Measurements from ENCODE around the gene SLC7A6OS.

Gene SLC7A6OS

GRCh38 chr16:68264128-68265077 is 46.3 kb downstream of the SLC7A6OS start, which contains the start of gene SLC7A6:
SLC7A6 (plus strand) TSS chr16:68264526; CDS start chr16:68274727, 10,201 bp downstream.
- peak within 1 kb of the TSS; percentile 76 for H3K27ac ChIP-seq
- TF ChIP-seq, protein P1, sequence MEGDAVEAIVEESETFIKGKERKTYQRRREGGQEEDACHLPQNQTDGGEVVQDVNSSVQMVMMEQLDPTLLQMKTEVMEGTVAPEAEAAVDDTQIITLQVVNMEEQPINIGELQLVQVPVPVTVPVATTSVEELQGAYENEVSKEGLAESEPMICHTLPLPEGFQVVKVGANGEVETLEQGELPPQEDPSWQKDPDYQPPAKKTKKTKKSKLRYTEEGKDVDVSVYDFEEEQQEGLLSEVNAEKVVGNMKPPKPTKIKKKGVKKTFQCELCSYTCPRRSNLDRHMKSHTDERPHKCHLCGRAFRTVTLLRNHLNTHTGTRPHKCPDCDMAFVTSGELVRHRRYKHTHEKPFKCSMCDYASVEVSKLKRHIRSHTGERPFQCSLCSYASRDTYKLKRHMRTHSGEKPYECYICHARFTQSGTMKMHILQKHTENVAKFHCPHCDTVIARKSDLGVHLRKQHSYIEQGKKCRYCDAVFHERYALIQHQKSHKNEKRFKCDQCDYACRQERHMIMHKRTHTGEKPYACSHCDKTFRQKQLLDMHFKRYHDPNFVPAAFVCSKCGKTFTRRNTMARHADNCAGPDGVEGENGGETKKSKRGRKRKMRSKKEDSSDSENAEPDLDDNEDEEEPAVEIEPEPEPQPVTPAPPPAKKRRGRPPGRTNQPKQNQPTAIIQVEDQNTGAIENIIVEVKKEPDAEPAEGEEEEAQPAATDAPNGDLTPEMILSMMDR (conservative IDR thresholded peaks at IDR 0.05) = peak; percentile 54

DNA sequence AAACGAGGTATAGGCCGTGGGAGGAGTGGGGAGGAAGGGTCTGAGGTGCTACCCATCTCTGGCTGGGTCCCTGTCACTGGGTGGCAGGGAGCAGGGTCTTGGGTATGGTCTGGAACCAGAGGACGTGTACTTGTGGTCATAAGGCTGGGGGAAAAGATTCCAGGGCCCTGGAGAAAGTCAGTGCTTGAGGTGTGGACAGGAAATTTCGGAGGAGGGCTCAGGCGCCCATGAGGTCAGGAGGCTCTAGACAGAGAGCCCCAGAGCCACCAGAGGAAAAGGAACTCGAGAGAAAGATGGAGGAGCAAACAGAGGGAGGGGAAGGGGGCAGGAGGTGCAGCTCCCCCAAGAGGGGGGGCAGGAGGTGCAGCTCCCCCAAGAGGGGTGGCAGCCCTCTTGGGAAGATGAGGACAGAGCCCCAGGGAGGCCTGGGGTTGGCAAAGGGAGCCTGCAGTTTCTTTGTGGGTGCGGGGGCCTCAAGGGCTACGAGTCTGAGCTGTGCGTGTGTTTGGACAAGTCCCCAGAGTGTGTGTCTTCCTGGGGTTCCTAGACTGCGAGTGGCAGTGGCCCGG is 47.1 kb downstream of the SLC7A6OS start:
- TF ChIP-seq, protein P1 (conservative IDR thresholded peaks at IDR 0.05) = no peak
- H3K27ac ChIP-seq = peak overlapping the region; percentile 76

GRCh38 chr16:68259007-68259825 is 51.5 kb downstream of the SLC7A6OS start:
- TF ChIP-seq, protein P1 (conservative IDR thresholded peaks at IDR 0.05) = no peak
- no peak overlapping the region for H3K27ac ChIP-seq

DNA sequence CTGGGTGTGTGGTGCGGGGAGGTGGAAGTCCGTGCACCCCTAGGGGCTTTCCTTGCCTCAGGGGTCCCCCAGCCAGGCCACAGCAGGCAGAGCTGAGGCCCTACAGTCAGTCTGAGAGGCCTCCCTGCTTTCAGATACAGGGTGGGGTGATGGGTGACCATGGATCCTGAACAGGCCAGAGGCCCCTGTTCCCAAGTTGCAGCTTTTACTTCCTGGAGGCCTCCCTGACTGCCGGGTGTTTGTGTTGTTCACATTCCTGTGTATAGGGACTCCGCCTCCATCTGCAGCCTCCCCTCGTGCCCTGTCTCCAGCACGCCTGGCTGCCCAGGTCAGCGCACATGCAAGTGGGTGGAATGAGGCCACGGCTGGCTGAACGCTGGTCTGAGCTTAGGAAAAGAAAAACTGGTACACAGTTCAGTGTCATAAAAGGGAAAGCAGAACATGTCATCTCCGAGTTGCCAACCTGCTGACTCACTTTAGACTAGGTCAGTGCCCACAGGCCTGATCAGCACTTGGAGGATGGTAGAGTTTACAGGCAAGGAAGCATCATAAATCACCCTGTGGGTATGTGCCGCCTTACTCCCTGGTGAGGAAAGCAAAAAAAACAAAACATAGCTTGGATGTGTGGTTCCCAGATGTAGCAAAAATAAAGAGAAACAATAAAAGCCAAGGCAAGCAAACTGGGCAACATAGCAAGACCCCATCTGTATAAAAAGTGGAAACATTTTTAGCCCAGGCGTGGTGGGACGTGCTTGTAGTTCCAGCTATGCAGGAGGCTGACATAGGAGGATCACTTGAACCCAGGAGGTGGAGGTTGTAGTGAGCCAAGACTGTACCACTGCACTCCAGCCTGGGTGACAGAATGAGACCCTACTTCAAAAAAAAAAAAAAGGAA is 52.6 kb downstream of the SLC7A6OS start:
- TF ChIP-seq, protein P1 (conservative IDR thresholded peaks at IDR 0.05) = no peak
- no peak overlapping the region for H3K27ac ChIP-seq

- no peak overlapping the region for H3K27ac ChIP-seq
- TF ChIP-seq, protein P1 (conservative IDR thresholded peaks at IDR 0.05) = no peak
These were observed 53.4 kb downstream of the SLC7A6OS start for GRCh38 chr16:68257251-68257905.

DNA sequence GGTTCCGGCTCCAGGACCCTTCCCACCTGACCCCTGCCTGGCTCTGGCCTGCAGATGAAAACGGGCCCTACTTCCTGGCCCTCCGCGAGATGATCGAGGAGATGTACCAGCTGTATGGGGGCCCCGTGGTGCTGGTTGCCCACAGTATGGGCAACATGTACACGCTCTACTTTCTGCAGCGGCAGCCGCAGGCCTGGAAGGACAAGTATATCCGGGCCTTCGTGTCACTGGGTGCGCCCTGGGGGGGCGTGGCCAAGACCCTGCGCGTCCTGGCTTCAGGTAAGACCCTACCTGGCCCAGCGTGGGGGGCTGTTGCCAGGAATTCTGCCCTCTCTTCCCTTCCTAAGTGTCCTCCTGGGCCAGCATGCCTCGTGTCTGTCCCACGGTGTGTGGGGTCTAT is 55.0 kb downstream of the SLC7A6OS start:
- TF ChIP-seq, protein P1 (conservative IDR thresholded peaks at IDR 0.05) = no peak
- no peak overlapping the region for H3K27ac ChIP-seq

All from VCaP (cell line).